GM23338 (cell line): Measurements from ENCODE around the gene GRAMD1B. TPM values are rescaled to one million over a fixed set of nuclear protein-coding genes. Genes with fewer than 3 reads are reported as not detected.

Experiments used
- ATAC-seq: fragments of 200-7000 bp; cut with Tn5 transposase; 3 replicates; pipeline ENCODE4 v1.9.1; 2020
- DNase-seq: peaks from one replicate; pipeline ENCODE4 v3.0.0-alpha.2; 2015; ENCODE audit warnings: low spot score
- H2AFZ ChIP-seq: fragments of 200-600 bp; sonication (generic); 2 replicates; pipeline ENCODE4 v1.8.0; 2016; ENCODE audit warnings: antibody characterized with exemption, mild to moderate bottlenecking, moderate library complexity
- H3F3A ChIP-seq: fragments of 200-600 bp; sonication (generic); replicated peaks from 2 replicates; pipeline ENCODE4 v1.8.0; 2017; ENCODE audit warnings: antibody characterized with exemption, mixed run types, low read depth
- H3K27ac ChIP-seq: fragments of 200-600 bp; sonication (generic); 2 replicates; pipeline ENCODE4 v1.6.1; 2016; ENCODE audit warnings: low read depth
- H3K27me3 ChIP-seq: fragments of 200-600 bp; sonication (generic); 2 replicates; pipeline ENCODE4 v1.8.0; 2016; ENCODE audit warnings: mild to moderate bottlenecking, mixed run types, moderate library complexity; ENCODE audit not compliant: insufficient read depth
- H3K36me3 ChIP-seq: fragments of 200-600 bp; sonication (generic); 2 replicates; pipeline ENCODE4 v1.8.0; 2016; ENCODE audit warnings: mild to moderate bottlenecking; ENCODE audit not compliant: insufficient read depth
- H3K4me1 ChIP-seq: fragments of 200-600 bp; sonication (generic); 2 replicates; pipeline ENCODE4 v1.8.0; 2016; ENCODE audit warnings: mild to moderate bottlenecking, moderate library complexity; ENCODE audit not compliant: insufficient read depth
- H3K4me2 ChIP-seq: fragments of 200-600 bp; sonication (generic); 2 replicates; pipeline ENCODE4 v1.7.1; 2017; ENCODE audit warnings: mixed run types
- H3K4me3 ChIP-seq: fragments of 200-600 bp; sonication (generic); 2 replicates; pipeline ENCODE4 v1.6.1; 2016; ENCODE audit warnings: mixed run types
- H3K79me2 ChIP-seq: fragments of 200-600 bp; sonication (generic); replicated peaks from 2 replicates; pipeline ENCODE4 v1.8.0; 2017; ENCODE audit warnings: mild to moderate bottlenecking; ENCODE audit not compliant: insufficient read depth
- H3K9me2 ChIP-seq: fragments of 200-600 bp; sonication (generic); 2 replicates; pipeline ENCODE4 v1.8.0; 2017; ENCODE audit not compliant: insufficient read depth
- H4K20me1 ChIP-seq: fragments of 200-600 bp; sonication (generic); replicated peaks from 2 replicates; pipeline ENCODE4 v1.8.0; 2017; ENCODE audit warnings: mild to moderate bottlenecking; ENCODE audit not compliant: insufficient read depth
- H3K27ac Mint-ChIP-seq: 2 replicates; pipeline ENCODE4 v1.8.0; 2020; ENCODE audit warnings: inconsistent platforms, mild to moderate bottlenecking, moderate library complexity, mixed read lengths
- H3K27me3 Mint-ChIP-seq: 3 replicates; pipeline ENCODE4 v1.8.0; 2022; ENCODE audit warnings: low read depth, mild to moderate bottlenecking, moderate library complexity, mixed read lengths, inconsistent platforms; ENCODE audit not compliant: insufficient read depth, poor library complexity
- H3K36me3 Mint-ChIP-seq: 3 replicates; pipeline ENCODE4 v1.8.0; 2021; ENCODE audit warnings: low read depth, mild to moderate bottlenecking, inconsistent platforms, moderate library complexity, mixed read lengths
- H3K4me1 Mint-ChIP-seq: 3 replicates; pipeline ENCODE4 v1.8.0; 2020; ENCODE audit warnings: mild to moderate bottlenecking, inconsistent platforms, mixed read lengths
- H3K4me3 Mint-ChIP-seq: 3 replicates; pipeline ENCODE4 v1.8.0; 2021; ENCODE audit warnings: moderate library complexity, mild to moderate bottlenecking, inconsistent platforms, mixed read lengths
- H3K9me3 Mint-ChIP-seq: 3 replicates; pipeline ENCODE4 v1.8.0; 2020; ENCODE audit warnings: moderate library complexity, mild to moderate bottlenecking, inconsistent platforms, mixed read lengths
- CREB1 ChIP-seq: fragments of 250-450 bp; sonication (Bioruptor Pico); IDR thresholded peaks from 2 replicates; pipeline ENCODE4 v1.5.0; 2020; ENCODE audit warnings: low read depth, mild to moderate bottlenecking, moderate library complexity
- ETS1 ChIP-seq: IDR thresholded peaks from 2 replicates; pipeline ENCODE4 v1.6.1; 2016; ENCODE audit warnings: antibody characterized with exemption
- EZH2 ChIP-seq: fragments of 200-600 bp; sonication (generic); IDR thresholded peaks from one replicate; pipeline ENCODE4 v1.8.0; 2017; ENCODE audit warnings: antibody characterized with exemption, mild to moderate bottlenecking, low read depth; ENCODE audit not compliant: unreplicated experiment
- EZH2phosphoT487 ChIP-seq: fragments of 200-600 bp; sonication (generic); IDR thresholded peaks from one replicate; pipeline ENCODE4 v1.8.1; 2018; ENCODE audit warnings: antibody characterized with exemption; ENCODE audit not compliant: unreplicated experiment
- JUNB ChIP-seq: IDR thresholded peaks from one replicate; pipeline ENCODE4 v1.6.1; 2016; ENCODE audit warnings: antibody characterized with exemption; ENCODE audit not compliant: unreplicated experiment
- NANOG ChIP-seq: IDR thresholded peaks from 2 replicates; pipeline ENCODE4 v1.6.1; 2016; ENCODE audit warnings: antibody characterized with exemption, borderline replicate concordance
- POLR2AphosphoS5 ChIP-seq: IDR thresholded peaks from 2 replicates; pipeline ENCODE4 v1.6.1; 2016; ENCODE audit warnings: antibody characterized with exemption, low read depth
- STAT1 ChIP-seq: IDR thresholded peaks from one replicate; pipeline ENCODE4 v1.6.1; 2016; ENCODE audit warnings: antibody characterized with exemption; ENCODE audit not compliant: unreplicated experiment
- ZNF114 ChIP-seq: fragments of 250-450 bp; sonication (Bioruptor Pico); IDR thresholded peaks from 2 replicates; pipeline ENCODE4 v1.5.0; 2020; ENCODE audit warnings: mild to moderate bottlenecking, moderate library complexity
- ZNF331 ChIP-seq: fragments of 250-450 bp; sonication (Bioruptor Pico); IDR thresholded peaks from 2 replicates; pipeline ENCODE4 v1.5.0; 2020; ENCODE audit warnings: low read depth, mild to moderate bottlenecking, moderate library complexity
- polyA plus RNA-seq: library from polyadenylated mRNA; unstranded; fragments of >200 nt; fragmentation: Nextera tagmentation; extraction: Ambion mirVana; gene quantifications from 2 replicates; pipeline ENCODE4 v1.2.1, GENCODE V29; 2016
- total RNA-seq: library from RNA; depleted of rRNA; stranded (reverse); fragments of >200 nt; shearing (Covaris generic); gene quantifications from 2 replicates; pipeline ENCODE4 v1.2.3, GENCODE V29; 2014
- TF ChIP-seq, protein P1 (sequence below): fragments of 250-450 bp; sonication (Bioruptor Pico); IDR thresholded peaks from 2 replicates; pipeline ENCODE4 v1.5.0; 2020; ENCODE audit warnings: mild to moderate bottlenecking, moderate library complexity
- TF ChIP-seq, protein P2 (sequence below), 2 experiments: fragments of 200-600 bp in 1 of 2; sonication (generic) in 1 of 2; conservative IDR thresholded peaks; 2 replicates each; pipeline versions ENCODE4 v1.5.1 to v1.6.1; 2016 to 2017; ENCODE audit warnings: antibody characterized with exemption in 2 of 2, low read depth in 2 of 2, mild to moderate bottlenecking in 2 of 2, moderate library complexity in 1 of 2
- TF ChIP-seq, protein P3 (sequence below): IDR thresholded peaks from one replicate; pipeline ENCODE4 v1.6.1; 2018; ENCODE audit warnings: antibody characterized with exemption; ENCODE audit not compliant: unreplicated experiment

GRAMD1B gene
- total and polyA plus RNA-seq, 2 experiments from 2014 or later, result 3.7 to 24.3 TPM

- ATAC-seq (no peak), DNase-seq (no peak)
- Mint-ChIP-seq H3K4me1 (peaks cover 11% of the 10 kb centered on the region), H3K27me3 (peaks cover 4% of the 10 kb centered on the region), H3K4me3 (no peak overlapping the region), H3K27ac (no peak overlapping the region), H3K9me3 (no peaks in the 10 kb centered on the region), H3K36me3 (no peaks in the 10 kb centered on the region)
- no peak overlapping the region for H3K4me3 ChIP-seq
- no peaks in the 10 kb centered on the region for H3K36me3 ChIP-seq
- H3K79me2 ChIP-seq, result no peaks in the 10 kb centered on the region
- H3K27me3 ChIP-seq, result peaks cover 22% of the 10 kb centered on the region; the same call in 1 of the 2 replicates
- peaks cover 7% of the 10 kb centered on the region for H3K4me1 ChIP-seq
- no peak overlapping the region for H3K27ac ChIP-seq
- H3F3A ChIP-seq, result no peaks in the 10 kb centered on the region
- TF ChIP-seq STAT1 (no peak), NANOG (no peak), EZH2 (no peak), EZH2phosphoT487 (no peak), ETS1 (no peak), CREB1 (CRISPR knock-in tag) (no peak), ZNF114 (no peak), POLR2AphosphoS5 (no peak), JUNB (no peak), ZNF331 (CRISPR knock-in tag) (no peak)
- TF ChIP-seq, protein P1, sequence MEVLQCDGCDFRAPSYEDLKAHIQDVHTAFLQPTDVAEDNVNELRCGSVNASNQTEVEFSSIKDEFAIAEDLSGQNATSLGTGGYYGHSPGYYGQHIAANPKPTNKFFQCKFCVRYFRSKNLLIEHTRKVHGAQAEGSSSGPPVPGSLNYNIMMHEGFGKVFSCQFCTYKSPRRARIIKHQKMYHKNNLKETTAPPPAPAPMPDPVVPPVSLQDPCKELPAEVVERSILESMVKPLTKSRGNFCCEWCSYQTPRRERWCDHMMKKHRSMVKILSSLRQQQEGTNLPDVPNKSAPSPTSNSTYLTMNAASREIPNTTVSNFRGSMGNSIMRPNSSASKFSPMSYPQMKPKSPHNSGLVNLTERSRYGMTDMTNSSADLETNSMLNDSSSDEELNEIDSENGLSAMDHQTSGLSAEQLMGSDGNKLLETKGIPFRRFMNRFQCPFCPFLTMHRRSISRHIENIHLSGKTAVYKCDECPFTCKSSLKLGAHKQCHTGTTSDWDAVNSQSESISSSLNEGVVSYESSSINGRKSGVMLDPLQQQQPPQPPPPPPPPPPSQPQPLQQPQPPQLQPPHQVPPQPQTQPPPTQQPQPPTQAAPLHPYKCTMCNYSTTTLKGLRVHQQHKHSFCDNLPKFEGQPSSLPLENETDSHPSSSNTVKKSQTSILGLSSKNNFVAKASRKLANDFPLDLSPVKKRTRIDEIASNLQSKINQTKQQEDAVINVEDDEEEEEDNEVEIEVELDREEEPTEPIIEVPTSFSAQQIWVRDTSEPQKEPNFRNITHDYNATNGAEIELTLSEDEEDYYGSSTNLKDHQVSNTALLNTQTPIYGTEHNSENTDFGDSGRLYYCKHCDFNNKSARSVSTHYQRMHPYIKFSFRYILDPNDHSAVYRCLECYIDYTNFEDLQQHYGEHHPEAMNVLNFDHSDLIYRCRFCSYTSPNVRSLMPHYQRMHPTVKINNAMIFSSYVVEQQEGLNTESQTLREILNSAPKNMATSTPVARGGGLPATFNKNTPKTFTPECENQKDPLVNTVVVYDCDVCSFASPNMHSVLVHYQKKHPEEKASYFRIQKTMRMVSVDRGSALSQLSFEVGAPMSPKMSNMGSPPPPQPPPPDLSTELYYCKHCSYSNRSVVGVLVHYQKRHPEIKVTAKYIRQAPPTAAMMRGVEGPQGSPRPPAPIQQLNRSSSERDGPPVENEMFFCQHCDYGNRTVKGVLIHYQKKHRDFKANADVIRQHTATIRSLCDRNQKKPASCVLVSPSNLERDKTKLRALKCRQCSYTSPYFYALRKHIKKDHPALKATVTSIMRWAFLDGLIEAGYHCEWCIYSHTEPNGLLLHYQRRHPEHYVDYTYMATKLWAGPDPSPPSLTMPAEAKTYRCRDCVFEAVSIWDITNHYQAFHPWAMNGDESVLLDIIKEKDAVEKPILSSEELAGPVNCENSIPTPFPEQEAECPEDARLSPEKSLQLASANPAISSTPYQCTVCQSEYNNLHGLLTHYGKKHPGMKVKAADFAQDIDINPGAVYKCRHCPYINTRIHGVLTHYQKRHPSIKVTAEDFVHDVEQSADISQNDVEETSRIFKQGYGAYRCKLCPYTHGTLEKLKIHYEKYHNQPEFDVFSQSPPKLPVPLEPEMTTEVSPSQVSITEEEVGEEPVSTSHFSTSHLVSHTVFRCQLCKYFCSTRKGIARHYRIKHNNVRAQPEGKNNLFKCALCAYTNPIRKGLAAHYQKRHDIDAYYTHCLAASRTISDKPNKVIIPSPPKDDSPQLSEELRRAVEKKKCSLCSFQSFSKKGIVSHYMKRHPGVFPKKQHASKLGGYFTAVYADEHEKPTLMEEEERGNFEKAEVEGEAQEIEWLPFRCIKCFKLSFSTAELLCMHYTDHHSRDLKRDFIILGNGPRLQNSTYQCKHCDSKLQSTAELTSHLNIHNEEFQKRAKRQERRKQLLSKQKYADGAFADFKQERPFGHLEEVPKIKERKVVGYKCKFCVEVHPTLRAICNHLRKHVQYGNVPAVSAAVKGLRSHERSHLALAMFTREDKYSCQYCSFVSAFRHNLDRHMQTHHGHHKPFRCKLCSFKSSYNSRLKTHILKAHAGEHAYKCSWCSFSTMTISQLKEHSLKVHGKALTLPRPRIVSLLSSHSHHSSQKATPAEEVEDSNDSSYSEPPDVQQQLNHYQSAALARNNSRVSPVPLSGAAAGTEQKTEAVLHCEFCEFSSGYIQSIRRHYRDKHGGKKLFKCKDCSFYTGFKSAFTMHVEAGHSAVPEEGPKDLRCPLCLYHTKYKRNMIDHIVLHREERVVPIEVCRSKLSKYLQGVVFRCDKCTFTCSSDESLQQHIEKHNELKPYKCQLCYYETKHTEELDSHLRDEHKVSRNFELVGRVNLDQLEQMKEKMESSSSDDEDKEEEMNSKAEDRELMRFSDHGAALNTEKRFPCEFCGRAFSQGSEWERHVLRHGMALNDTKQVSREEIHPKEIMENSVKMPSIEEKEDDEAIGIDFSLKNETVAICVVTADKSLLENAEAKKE (CRISPR knock-in tag), result no peak
- TF ChIP-seq, protein P2, sequence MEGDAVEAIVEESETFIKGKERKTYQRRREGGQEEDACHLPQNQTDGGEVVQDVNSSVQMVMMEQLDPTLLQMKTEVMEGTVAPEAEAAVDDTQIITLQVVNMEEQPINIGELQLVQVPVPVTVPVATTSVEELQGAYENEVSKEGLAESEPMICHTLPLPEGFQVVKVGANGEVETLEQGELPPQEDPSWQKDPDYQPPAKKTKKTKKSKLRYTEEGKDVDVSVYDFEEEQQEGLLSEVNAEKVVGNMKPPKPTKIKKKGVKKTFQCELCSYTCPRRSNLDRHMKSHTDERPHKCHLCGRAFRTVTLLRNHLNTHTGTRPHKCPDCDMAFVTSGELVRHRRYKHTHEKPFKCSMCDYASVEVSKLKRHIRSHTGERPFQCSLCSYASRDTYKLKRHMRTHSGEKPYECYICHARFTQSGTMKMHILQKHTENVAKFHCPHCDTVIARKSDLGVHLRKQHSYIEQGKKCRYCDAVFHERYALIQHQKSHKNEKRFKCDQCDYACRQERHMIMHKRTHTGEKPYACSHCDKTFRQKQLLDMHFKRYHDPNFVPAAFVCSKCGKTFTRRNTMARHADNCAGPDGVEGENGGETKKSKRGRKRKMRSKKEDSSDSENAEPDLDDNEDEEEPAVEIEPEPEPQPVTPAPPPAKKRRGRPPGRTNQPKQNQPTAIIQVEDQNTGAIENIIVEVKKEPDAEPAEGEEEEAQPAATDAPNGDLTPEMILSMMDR (conservative IDR thresholded peaks at IDR 0.05; ENCODE audit: low read depth in 2 of 2), result no peak
- TF ChIP-seq, protein P3, sequence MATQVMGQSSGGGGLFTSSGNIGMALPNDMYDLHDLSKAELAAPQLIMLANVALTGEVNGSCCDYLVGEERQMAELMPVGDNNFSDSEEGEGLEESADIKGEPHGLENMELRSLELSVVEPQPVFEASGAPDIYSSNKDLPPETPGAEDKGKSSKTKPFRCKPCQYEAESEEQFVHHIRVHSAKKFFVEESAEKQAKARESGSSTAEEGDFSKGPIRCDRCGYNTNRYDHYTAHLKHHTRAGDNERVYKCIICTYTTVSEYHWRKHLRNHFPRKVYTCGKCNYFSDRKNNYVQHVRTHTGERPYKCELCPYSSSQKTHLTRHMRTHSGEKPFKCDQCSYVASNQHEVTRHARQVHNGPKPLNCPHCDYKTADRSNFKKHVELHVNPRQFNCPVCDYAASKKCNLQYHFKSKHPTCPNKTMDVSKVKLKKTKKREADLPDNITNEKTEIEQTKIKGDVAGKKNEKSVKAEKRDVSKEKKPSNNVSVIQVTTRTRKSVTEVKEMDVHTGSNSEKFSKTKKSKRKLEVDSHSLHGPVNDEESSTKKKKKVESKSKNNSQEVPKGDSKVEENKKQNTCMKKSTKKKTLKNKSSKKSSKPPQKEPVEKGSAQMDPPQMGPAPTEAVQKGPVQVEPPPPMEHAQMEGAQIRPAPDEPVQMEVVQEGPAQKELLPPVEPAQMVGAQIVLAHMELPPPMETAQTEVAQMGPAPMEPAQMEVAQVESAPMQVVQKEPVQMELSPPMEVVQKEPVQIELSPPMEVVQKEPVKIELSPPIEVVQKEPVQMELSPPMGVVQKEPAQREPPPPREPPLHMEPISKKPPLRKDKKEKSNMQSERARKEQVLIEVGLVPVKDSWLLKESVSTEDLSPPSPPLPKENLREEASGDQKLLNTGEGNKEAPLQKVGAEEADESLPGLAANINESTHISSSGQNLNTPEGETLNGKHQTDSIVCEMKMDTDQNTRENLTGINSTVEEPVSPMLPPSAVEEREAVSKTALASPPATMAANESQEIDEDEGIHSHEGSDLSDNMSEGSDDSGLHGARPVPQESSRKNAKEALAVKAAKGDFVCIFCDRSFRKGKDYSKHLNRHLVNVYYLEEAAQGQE, result no peak
- H4K20me1 ChIP-seq, result no peaks in the 10 kb centered on the region
- no peak overlapping the region for H2AFZ ChIP-seq
- no peaks in the 10 kb centered on the region for H3K9me2 ChIP-seq
- H3K4me2 ChIP-seq, result no peak overlapping the region
Measured at GRCh38 chr11:123421589-123421988, 8.5 kb upstream of the GRAMD1B start.
